Activated T-helper 17 cell treated with anti-CD3 and anti-CD28 coated beads, Interleukin-2, amount 50 U/mL, for 72 hours (primary cell): Measurements from ENCODE around the gene UQCR11. TPM values are rescaled to one million over a fixed set of nuclear protein-coding genes. Genes with fewer than 3 reads are reported as not detected.

Source experiments
- ATAC-seq: fragments of 150-1000 bp; cut with Tn5 transposase; replicated peaks from 2 replicates; pipeline ENCODE4 v1.10.0; 2021; ENCODE audit warnings: mild to moderate bottlenecking, moderate library complexity
- H3K27ac Mint-ChIP-seq: one replicate; pipeline ENCODE4 v1.8.0; 2022; ENCODE audit warnings: mixed read lengths
- H3K27me3 Mint-ChIP-seq: one replicate; pipeline ENCODE4 v1.8.0; 2022; ENCODE audit warnings: mixed read lengths
- H3K36me3 Mint-ChIP-seq: one replicate; pipeline ENCODE4 v1.8.0; 2022; ENCODE audit warnings: low read depth, mild to moderate bottlenecking, mixed read lengths
- H3K4me1 Mint-ChIP-seq: one replicate; pipeline ENCODE4 v1.8.0; 2022; ENCODE audit warnings: mixed read lengths
- H3K4me3 Mint-ChIP-seq: one replicate; pipeline ENCODE4 v1.8.0; 2022; ENCODE audit warnings: mild to moderate bottlenecking, mixed read lengths
- H3K9me3 Mint-ChIP-seq: one replicate; pipeline ENCODE4 v1.8.0; 2022; ENCODE audit warnings: mixed read lengths
- total RNA-seq, 2 donors: library from RNA; stranded (reverse); gene quantifications; one replicate each; pipeline ENCODE4 v1.2.3, GENCODE V29; 2022

UQCR11 gene
- total RNA-seq, 2 donors from 2014 or later = 120 to 209 TPM

DNA sequence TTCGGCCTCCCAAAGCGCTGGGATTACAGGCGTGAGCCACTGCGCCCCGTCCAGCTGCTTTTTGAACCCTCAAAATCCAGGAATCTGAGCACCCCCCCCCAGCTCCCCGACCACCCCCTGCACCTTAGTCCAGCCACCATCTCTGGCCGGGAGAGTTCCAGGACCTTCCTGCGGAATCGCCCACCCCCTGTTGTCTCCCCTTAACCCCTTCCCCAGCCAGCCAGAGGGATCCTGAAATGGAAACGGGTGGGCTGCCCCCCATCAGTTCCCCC is 11.8 kb downstream of the UQCR11 start:
- H3K27ac Mint-ChIP-seq = peak overlapping the region; percentile 75

DNA sequence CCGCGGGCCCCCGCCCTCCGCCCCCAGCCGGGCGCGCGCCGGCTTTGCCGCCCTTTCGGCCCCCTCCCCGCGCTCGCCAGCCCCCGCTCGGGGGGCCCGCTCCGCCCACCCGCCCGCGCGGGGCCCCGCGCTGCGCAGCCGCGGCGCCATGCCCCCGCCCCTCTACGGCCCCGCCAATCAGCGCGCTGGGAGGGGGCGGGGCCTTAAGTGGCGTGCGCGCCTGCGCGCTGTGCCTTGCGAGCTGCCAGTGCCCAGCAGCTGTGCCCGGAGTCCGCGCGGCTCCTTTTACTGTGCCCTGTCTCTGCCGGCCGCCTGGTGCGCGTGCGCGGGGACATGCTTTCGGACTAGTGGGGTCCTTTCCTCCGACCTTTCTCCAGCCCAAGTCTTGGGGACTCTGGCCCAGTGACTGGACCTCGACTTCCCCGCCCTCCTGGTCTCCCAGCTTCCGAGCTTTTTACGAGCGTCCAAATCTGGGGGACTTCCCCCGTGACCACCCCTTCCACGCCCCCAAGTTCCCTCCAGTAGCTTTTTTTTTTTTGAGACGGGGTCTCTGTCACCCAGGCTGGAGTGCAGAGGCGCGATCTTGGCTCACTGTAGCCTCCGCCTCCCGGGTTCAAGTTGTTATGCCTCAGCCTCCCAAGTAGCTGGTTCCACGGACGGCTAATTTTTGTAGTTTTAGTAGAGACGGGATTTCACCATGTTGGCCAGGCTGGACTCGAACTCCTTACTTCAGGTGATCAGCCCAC is 12.3 kb downstream of the UQCR11 start, which contains the start of gene MBD3:
Gene MBD3 (minus strand): TSS at position 111 of the 746 bp plus-strand sequence. CDS start 234 bp downstream, outside the sequence.
- Mint-ChIP-seq H3K9me3 (no peaks in the 10 kb centered on the region), H3K27me3 (no peaks in the 10 kb centered on the region), H3K27ac (peak within 1 kb of the TSS; percentile 91), H3K4me3 (peak within 1 kb of the TSS; percentile 95), H3K4me1 (no peaks in the 10 kb centered on the region), H3K36me3 (peaks cover 59% of the 10 kb centered on the region)
- ATAC-seq = peak; percentile 88

More for the DNA sequence above, 11.8 kb downstream of the UQCR11 start:
- H3K4me3 Mint-ChIP-seq = peak overlapping the region; percentile 95
- ATAC-seq = no peak
- H3K4me1 Mint-ChIP-seq = no peaks in the 10 kb centered on the region
- H3K9me3 Mint-ChIP-seq = no peaks in the 10 kb centered on the region
- no peaks in the 10 kb centered on the region for H3K27me3 Mint-ChIP-seq
- H3K36me3 Mint-ChIP-seq = peaks cover 64% of the 10 kb centered on the region

DNA sequence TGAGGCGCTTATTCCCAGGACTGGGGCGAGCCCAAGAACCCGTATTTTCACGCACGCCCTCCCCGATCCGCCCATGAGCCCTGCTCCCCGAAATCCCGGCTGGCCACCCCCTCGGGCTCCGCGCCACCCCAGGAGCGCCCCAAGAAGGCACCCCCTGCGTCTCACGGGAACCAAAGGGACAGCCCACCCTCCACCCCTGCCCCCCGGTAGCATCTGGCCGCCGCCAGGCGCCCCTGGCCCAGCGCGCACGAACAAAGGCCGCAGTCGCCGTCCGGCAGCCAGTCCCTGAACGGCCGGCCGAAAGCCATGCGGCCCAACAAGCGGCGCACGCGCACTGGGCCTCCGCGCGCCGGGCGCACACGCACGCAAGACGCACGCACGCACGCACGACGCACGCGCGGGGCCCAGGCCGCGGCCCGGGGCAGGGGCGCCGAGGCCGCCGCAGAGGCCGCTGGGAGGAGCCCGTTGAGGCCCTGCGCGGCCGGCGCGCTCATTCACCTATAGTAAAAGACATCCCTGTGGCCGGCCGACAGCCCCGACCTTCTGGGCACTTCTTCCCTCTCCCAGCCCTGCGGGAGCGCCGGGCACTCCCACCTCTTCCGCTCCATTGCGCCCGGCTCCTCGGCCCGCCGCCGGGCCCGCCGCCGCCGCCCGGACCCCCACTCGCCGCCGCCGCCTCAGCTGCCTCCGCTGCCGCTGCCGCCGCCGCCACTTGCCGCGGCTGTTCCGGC is 13.1 kb downstream of the UQCR11 start:
- no peaks in the 10 kb centered on the region for H3K27me3 Mint-ChIP-seq
- H3K9me3 Mint-ChIP-seq = no peaks in the 10 kb centered on the region
- peak overlapping the region; percentile 91 for H3K27ac Mint-ChIP-seq
- H3K36me3 Mint-ChIP-seq = peaks cover 57% of the 10 kb centered on the region
- no peaks in the 10 kb centered on the region for H3K4me1 Mint-ChIP-seq
- peak overlapping the region; percentile 95 for H3K4me3 Mint-ChIP-seq
- ATAC-seq = peak; percentile 91

DNA sequence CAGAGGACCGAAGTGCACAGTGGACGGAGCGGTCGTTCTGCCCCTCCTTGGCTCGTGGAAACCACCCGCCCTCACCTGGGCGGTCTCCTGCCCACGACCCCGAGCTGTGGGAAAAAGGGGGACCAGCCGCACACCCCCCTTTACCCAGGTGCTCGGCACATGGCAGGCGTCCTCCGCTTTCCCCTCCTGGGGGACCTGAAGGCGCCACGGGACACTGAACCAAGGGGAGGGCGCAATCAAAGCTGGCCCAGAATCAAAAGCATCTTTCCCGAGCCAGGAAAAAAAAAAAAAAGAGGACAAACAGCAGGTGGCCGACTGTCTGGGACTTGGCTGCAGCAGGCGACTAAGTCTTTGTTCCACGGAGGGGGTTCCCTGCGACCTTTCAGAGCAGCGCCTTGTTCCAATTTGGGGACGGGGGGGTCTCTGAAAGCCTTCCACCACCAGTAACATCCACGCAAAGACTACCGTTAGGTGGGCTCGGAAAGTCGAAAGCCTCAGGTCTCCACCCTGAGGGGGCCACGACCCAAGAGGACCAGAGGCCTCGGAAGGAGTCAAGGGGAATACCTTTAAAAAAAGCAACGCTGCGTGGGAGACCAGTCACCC is 13.7 kb downstream of the UQCR11 start:
- peaks cover 51% of the 10 kb centered on the region for H3K36me3 Mint-ChIP-seq
- no peaks in the 10 kb centered on the region for H3K27me3 Mint-ChIP-seq
- no peaks in the 10 kb centered on the region for H3K9me3 Mint-ChIP-seq
- H3K4me1 Mint-ChIP-seq = no peaks in the 10 kb centered on the region
- no peak for ATAC-seq
- H3K27ac Mint-ChIP-seq = peak overlapping the region; percentile 91
- peak overlapping the region; percentile 95 for H3K4me3 Mint-ChIP-seq

DNA sequence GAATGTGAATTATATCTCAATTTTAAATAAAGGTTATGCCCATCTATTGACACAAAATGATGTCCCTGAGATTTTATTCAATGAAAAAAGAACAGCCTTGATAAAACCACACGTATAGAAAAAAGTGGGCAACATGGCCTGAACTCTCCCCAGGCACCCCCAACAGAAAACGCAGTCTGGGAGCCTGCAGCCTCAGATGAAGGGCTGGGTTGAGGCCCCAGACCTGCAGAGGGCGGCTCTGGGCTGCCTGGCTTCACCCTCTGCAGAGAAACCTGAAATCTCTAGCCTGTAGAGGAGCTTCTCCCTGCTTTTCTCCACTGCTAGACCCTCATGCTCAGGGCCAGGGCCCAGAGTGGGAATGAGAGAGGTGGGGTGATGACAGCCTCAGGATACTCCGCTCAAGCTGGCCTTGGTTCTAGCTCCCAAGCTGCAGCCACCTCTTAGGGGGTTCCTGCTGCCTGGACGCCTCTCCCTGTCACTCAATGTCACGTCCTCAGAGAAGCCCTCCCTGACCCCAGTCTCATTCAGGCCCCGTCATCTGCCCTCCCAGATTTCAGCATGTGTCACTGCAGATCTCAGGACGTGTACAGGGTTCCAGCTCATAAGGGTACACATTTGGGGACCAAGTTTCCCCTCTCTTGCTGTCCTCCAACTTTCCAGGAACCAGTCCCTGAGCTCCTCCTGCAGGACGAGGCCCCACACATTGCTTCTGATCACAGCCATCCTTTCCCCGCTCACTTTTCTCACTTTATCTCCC is 14.4 kb downstream of the UQCR11 start:
- H3K27ac Mint-ChIP-seq = peak overlapping the region; percentile 91
- H3K4me1 Mint-ChIP-seq = no peaks in the 10 kb centered on the region
- H3K4me3 Mint-ChIP-seq = peak overlapping the region; percentile 95
- peaks cover 54% of the 10 kb centered on the region for H3K36me3 Mint-ChIP-seq
- ATAC-seq = no peak
- H3K9me3 Mint-ChIP-seq = no peaks in the 10 kb centered on the region
- no peaks in the 10 kb centered on the region for H3K27me3 Mint-ChIP-seq

DNA sequence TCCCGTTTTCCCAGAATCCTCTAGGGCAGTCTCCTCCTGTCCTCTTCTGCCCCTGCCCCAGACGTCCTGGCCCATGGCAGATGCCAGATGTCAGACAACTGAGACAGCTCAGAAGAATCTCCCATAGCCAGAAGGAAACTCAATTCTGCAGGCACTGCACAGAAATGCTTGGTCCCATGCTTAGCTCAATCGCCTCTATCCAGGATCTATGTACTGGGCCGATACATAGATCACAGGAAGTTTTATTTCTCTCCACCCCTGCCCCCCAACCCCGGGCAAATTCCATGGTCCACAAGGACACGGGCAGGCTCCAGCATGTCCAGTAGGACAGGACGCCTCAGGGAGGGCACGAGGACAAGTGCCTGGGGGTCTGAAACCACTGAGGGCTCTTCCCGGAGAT is 17.4 kb downstream of the UQCR11 start:
- Mint-ChIP-seq H3K9me3 (no peaks in the 10 kb centered on the region), H3K27ac (no peak overlapping the region), H3K4me1 (no peaks in the 10 kb centered on the region), H3K4me3 (no peak overlapping the region), H3K27me3 (no peaks in the 10 kb centered on the region), H3K36me3 (peaks cover 65% of the 10 kb centered on the region)
- no peak for ATAC-seq

DNA sequence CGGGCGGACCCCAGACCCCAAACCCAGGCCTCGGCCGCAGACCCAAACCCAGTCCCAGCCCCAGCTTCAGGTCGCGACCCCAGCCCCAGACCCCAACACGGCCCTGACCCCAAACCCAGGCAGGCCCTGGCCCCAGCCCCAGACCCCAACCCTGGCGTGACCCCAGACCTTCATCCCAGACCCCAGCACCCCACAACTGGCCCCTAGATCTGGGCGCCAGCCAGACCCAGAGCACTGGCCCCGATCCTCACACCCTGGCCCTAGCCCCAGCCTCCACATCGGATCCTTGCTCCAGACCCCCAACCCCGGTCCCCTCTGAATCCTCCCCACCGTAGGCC is 20.1 kb downstream of the UQCR11 start:
- H3K4me3 Mint-ChIP-seq = no peak overlapping the region
- no peaks in the 10 kb centered on the region for H3K9me3 Mint-ChIP-seq
- peaks cover 75% of the 10 kb centered on the region for H3K36me3 Mint-ChIP-seq
- no peaks in the 10 kb centered on the region for H3K27me3 Mint-ChIP-seq
- H3K4me1 Mint-ChIP-seq = no peaks in the 10 kb centered on the region
- H3K27ac Mint-ChIP-seq = no peak overlapping the region
- ATAC-seq = no peak

DNA sequence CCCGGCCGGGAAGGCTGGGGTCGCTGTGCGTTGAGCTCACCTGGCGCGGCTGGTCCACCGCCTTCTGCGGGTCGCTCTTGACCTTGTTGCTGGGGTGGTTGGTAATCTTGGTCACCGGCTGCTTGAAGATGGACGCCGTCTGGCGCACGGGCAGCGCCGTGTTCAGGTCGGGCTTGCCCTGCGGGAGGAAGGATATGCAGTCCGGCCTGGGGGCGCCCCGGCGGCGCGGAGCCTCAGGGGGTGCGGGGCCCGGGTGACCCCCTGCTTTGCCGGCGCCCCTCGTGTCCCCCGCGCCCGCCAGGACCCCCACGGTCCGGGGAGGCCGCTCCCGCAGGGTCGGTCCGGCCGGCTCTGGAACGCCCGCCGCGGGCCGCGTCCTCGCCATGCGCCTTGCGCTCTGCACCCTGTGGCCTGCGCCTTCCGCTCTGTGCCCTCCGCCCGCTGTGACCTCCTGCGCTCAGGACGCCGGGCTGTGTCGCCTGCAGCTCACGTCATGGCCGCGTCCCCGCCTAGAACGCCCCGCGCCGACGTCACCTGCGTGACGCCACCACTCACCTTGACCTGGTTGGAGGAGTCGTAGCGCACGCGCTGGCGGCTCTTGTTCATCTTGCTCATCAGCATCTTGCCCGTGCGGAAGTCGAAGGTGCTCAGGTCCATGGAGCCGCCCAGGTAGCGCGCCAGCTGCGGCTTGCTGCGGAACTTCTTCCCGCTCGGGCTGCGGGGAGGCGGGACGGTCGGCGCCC is 20.6 kb downstream of the UQCR11 start:
- Mint-ChIP-seq H3K36me3 (peaks cover 75% of the 10 kb centered on the region), H3K4me1 (no peaks in the 10 kb centered on the region), H3K4me3 (no peak overlapping the region), H3K27ac (no peak overlapping the region), H3K9me3 (no peaks in the 10 kb centered on the region), H3K27me3 (no peaks in the 10 kb centered on the region)
- ATAC-seq = no peak

DNA sequence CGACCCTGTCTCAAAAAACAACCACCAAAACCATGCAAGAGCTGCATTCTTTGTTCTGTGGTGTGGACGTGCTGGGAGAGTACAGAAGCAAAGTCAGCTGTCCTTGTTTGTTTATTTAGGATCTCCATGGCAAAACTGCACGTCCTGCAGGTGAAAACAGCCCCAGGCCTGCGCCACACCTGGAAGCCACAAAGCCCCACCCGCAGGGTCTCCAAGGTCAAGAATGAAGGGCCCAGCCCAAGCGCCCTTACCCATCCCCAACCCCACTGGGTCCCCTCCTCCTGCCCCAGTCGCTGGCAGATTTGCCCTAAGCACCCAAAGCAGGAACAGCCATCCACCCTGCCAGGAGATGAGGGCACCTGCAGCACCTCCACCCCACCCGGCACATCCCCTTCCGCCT is 23.1 kb downstream of the UQCR11 start:
- no peaks in the 10 kb centered on the region for H3K27me3 Mint-ChIP-seq
- H3K4me3 Mint-ChIP-seq = no peak overlapping the region
- no peak overlapping the region for H3K27ac Mint-ChIP-seq
- H3K36me3 Mint-ChIP-seq = peaks cover 76% of the 10 kb centered on the region
- H3K4me1 Mint-ChIP-seq = no peaks in the 10 kb centered on the region
- H3K9me3 Mint-ChIP-seq = no peaks in the 10 kb centered on the region
- ATAC-seq = no peak

DNA sequence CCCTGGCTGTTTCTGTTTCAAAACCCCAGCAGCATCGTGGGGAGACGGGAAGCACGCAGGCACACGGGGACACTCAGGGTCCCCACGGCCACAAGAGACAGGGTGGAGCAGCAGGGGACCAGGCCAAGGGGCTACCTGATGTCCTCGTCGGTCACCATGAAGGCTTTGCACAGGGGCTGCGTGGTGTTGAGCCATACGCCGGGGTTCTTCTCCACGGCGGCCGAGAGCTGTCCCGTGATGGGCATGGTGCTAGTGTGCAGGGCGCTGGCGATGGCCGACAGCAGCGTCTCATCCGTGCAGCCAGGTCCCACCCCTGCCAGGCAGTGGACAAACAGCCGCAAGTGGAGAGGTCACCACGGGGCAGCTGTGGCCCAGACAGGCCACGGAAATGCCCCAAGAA is 24.3 kb downstream of the UQCR11 start:
- no peak for ATAC-seq
- no peaks in the 10 kb centered on the region for H3K27me3 Mint-ChIP-seq
- H3K27ac Mint-ChIP-seq = no peak overlapping the region
- no peak overlapping the region for H3K4me3 Mint-ChIP-seq
- H3K4me1 Mint-ChIP-seq = no peaks in the 10 kb centered on the region
- H3K36me3 Mint-ChIP-seq = peaks cover 74% of the 10 kb centered on the region
- no peaks in the 10 kb centered on the region for H3K9me3 Mint-ChIP-seq

DNA sequence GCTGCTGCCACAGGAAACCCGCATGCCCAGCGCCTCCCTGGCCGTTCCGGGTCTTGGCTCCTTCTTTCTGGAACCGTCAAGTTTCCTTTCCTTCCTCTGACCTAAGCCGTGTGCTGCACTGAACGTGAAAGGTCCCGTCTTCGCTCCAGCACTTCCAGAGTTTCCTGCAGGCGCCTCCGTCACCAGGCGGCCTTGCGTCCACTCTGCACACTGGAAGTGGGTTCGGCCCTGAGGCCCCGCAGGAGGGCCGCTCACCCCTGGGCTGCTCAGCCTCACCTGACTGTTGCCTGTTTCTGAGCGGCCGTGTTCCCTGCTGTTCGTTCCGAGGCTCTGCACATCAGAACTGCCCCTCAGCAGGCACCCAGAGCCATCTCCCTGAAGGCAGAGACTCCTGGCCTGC is 24.9 kb downstream of the UQCR11 start:
- Mint-ChIP-seq H3K27ac (no peak overlapping the region), H3K9me3 (no peaks in the 10 kb centered on the region), H3K4me3 (no peak overlapping the region), H3K36me3 (peaks cover 68% of the 10 kb centered on the region), H3K4me1 (no peaks in the 10 kb centered on the region), H3K27me3 (no peaks in the 10 kb centered on the region)
- ATAC-seq = no peak

DNA sequence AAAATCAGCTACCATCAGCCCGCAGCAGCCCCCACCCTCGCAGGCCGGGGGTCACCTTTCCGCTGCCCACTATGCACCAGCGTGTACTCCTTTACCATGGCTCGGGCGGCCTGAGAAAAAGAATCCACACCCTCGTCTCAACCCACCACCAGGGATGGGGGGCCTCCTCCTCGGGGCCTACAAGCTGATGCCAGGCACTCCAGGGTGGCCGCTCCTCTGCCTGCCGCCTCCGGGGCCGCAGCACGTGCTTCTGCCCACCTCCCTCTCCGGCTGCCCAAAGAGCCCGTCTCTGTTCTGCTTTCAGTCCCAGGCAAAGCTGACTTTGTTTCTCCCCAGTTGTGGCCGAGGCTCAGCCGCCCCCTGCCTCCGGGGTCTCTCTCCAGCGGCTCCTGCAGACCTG is 26.0 kb downstream of the UQCR11 start:
- Mint-ChIP-seq H3K4me3 (no peak overlapping the region), H3K9me3 (no peaks in the 10 kb centered on the region), H3K27me3 (no peaks in the 10 kb centered on the region), H3K36me3 (peaks cover 57% of the 10 kb centered on the region), H3K4me1 (no peaks in the 10 kb centered on the region), H3K27ac (no peak overlapping the region)
- ATAC-seq = no peak

DNA sequence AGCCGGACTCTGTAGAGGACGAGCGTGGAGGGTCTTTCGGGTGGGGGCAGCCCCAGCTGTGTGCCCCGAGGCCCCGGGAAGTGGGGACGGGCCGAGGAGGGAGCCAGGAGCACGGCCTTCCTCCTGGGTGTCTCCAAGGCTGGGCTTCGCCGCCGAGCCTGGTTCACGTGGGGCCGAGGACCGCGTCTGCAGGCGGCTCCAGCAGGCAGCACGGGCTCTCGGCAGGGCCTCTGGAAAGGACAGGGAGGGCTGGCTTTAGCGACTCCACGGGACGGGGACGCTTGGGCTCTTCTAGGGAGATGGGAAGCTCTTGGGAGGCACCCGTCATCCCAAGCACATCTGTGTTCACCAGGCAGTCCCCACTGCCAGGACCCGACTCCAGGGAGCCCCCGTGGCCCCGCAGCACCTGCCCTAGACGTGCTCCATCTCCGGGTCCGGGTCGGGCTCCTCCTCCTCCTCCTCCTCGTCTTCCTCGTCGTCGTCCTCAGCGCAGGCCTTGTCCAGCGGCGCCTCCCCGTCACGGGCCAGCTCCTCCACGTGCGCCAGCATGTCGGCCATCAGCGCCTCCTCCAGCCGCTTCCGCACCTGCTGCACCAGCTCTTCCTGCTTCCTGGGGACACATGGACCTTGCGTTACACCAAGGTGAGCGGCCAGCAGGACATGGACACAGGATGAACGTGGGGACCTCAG is 27.2 kb downstream of the UQCR11 start:
- Mint-ChIP-seq H3K4me1 (no peaks in the 10 kb centered on the region), H3K27ac (no peak overlapping the region), H3K36me3 (peaks cover 45% of the 10 kb centered on the region), H3K27me3 (no peaks in the 10 kb centered on the region), H3K9me3 (no peaks in the 10 kb centered on the region), H3K4me3 (no peak overlapping the region)
- ATAC-seq = no peak
